ENCODE results near the gene PDE6G. TPM values are rescaled to one million over a fixed set of nuclear protein-coding genes. Genes with fewer than 3 reads are reported as not detected.

PDE6G gene
- total and polyA plus RNA-seq, 2 of the 8 experiments (the other 6 are each of a cell fraction or from before 2014, with no cell fraction given) = 5.8 to 12.9 TPM

GRCh38 chr17:81612172-81612970 is 44.0 kb downstream of the PDE6G start (continued):
- TF ChIP-seq, protein P1, sequence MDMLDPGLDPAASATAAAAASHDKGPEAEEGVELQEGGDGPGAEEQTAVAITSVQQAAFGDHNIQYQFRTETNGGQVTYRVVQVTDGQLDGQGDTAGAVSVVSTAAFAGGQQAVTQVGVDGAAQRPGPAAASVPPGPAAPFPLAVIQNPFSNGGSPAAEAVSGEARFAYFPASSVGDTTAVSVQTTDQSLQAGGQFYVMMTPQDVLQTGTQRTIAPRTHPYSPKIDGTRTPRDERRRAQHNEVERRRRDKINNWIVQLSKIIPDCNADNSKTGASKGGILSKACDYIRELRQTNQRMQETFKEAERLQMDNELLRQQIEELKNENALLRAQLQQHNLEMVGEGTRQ (IDR thresholded peaks at IDR 0.05; ENCODE audit: low read length) = no peak

Measured in H1 (cell line).